Activated gamma-delta T cell (primary cell): ENCODE measurements around the gene ZRANB1.
"Not testable (repeated sequence)": the region's sequence is repeated elsewhere in the genome, so short reads cannot be mapped to it uniquely, and the experiment has no call there.

Experiments used
- DNase-seq: peaks from one replicate; lab custom pipeline; 2025; lab: John Stamatoyannopoulos, UW

Gene ZRANB1

GRCh38 chr10:124963866-124964720, 22.2 kb downstream of the ZRANB1 start:
- no peak for DNase-seq

- DNase-seq: no peak
Measured at GRCh38 chr10:124966008-124966407, 24.1 kb downstream of the ZRANB1 start.

DNA sequence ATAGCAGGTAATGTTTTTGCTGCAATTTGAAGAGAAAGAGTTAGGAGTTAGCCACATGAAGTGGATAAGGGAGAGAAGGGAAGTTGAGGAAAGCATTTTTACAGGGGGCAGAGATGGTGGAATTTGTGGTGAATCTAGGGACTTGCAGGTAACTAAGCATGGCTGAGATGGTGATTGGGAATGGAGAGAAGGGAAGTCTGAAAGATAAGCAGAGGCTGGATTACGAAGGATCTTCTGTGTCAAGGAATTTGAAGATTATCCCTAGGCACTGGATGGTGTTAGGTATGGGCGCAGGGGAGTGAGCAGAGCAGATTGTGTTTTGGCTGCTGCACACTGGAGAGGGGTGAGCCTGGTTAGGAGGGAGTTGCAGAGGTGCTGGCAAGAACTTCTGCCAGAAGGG, 25.3 kb downstream of the ZRANB1 start:
- no peak for DNase-seq

GRCh38 chr10:124971276-124971675, 29.4 kb downstream of the ZRANB1 start:
- DNase-seq: no peak

DNA sequence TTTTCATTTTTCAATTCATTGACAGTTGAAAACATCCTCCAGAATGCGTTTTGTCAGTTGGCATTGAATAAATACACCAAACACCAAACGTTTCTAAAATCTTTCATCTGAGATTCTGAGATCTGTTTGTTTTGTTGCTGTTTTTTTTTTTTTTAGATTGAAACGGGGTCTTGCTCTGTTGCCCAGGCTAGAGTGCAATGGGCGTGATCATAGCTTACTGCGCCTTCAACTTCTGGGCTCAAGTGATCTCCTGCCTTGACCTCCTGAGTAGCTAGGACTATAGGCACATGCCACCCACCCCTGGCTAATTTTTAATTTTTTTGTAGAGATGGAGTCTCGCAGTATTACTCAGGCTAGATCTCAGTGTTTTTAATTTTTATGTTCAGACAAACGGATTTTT, 30.7 kb downstream of the ZRANB1 start:
- DNase-seq: no peak

DNA sequence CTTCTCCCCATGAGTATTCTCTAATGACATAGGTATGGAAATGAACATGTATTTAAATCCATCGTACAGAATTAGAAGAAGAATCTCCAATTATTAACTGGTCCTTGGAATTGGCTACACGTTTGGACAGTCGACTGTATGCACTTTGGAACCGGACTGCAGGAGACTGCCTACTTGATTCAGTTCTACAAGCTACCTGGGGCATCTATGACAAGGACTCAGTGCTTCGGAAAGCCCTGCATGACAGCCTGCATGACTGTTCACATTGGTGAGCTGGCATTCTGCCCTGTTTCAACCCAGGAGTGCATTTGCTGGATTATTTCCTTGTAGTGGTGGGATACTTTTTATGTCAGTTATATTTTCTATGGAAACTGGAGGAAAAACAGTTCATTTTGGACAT, 32.2 kb downstream of the ZRANB1 start:
- DNase-seq: no peak

GRCh38 chr10:124975977-124976514, 34.1 kb downstream of the ZRANB1 start:
- DNase-seq: no peak

DNA sequence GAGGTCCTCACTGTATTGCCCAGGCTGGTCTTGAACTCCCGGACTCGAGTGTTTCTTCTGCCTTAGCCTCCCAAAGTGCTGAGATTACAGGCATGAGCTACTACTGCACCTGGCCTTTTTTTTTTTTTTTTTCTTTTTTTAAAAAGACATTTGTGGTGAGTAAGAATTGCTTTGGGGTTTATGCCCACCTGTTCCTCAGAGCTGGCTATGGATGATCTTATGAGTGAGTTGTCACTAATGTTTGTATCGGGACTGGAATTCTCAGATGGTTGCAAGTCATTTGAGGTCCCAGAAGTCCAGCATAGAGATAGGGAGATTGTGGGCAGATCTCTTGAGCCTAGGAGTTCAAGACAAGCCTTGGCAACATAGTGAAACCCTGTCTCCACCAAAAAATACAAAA, 35.2 kb downstream of the ZRANB1 start:
- no peak for DNase-seq

DNA sequence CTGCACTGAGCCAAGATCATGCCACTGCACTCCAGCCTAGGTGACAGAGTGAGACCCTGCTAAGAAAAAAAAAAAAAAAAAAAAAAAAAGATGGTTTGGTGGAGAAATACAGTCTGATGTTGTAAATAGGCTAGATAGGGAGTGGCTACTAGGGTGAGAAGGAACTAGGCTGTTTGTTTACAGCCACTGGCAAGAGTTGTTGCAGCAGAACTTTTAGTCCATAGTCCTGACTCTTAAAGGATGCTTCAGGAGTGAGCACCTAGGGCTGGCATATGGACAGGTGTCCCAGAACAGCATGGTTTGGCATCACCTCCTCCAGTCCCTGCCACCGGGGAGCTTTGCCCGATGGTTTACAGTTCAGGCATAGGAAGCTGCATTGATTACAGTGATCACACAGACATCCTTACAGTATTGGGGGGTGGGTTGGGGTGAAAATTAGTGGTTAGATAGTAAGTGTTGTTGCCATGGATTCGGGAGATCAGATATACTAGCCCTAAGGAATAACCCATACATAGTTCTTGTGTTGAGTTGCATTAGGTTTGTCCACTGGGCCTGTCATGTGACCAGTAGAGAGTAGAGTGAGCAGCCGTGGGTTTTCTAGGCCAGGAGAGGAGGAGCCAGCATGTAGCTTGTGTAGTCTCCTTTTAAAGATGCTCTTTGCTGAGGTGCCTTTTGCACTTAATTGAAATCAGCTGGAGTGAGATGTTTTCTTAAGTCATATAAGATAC, 35.9 kb downstream of the ZRANB1 start:
- no peak for DNase-seq

DNA sequence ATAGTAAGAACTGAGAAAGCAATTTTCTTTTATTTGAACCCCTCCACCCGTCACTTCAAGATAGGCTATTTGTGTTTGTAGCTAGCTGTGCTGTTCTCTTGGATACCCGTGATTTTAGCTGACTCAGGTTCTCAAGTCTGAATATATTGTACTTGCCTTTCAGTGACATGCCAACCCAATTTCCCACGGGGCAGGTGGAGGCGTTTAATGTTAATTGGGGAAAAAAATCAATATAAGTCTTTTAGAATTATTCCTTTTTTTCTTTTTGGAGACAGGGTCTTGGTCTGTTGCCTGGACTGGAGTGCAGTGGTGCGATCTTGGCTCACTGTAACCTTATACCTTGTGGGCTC, 36.4 kb downstream of the ZRANB1 start:
- DNase-seq: no peak

DNA sequence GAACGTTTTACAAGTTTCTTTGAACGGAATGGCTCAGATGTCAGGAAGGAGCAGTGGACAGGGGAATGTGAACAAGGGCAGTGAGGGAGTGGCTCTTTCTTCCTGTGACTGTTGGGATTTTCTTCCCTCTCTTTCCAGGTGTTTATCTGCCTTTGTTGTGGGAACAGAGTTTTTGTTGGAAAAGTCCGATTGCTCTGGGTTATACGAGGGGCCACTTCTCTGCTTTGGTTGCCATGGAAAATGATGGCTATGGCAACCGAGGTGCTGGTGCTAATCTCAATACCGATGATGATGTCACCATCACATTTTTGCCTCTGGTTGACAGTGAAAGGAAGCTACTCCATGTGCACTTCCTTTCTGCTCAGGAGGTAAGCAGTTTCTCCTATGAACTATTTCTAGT, 41.4 kb downstream of the ZRANB1 start:
- no peak for DNase-seq

- DNase-seq: no peak
Measured at GRCh38 chr10:124984376-124984775, 42.5 kb downstream of the ZRANB1 start.

DNA sequence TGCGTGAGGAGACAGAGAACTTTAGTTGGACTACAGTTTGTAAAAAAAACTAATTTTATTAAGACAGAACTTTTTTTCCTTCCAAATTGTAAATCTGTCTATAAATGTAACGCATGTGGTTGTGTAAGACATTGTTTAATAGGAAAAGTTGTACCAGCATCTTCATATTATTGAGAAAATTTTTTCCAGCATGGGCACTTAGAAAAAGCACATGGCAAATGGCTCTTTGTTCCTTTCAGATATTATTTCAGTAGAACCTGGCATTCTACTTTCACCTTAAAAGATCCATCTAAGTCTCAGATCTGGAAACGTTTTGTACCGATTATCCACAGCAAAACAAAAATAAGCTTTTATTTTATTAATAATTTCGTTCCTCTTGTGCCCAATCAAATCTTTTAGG, 43.2 kb downstream of the ZRANB1 start:
- DNase-seq: no peak

DNA sequence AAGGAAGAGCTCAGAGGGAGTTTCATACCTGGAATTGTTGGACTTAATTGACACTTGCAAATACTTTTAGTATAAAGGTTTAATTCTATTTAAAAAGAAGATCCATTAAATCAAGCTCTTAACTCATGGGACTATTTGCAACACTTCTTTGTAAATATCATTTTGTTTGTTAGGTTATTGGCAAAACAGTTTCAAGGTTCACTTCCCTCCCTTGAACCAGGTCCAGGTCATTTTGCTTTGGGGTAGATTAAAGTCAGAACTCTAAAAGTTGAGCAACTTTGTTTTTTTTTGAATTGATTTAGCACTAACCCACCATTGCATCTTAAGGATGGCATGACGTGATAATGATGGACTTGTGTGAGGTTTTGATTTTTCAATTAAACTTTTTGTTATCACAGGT, 45.9 kb downstream of the ZRANB1 start:
- no peak for DNase-seq

DNA sequence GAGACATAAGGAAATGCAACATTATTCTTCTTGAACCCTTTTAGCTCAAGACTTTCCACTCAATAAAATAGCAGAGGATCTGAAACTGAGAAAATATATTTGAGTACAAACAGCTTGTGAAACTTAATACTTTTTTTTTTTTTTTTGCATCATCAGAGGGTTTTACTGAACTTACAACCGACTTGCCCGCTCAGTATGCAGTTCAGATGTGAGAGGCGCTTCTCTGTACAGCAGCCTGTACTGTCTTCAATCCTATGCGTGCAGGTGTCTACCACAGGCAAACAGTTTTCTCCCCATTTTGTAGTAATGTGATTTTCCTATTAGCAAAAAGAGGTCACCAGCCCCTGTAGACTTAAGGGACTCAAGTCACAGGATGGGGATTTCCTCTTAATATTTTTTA, 46.8 kb downstream of the ZRANB1 start:
- DNase-seq: not testable (repeated sequence)

- no peak for DNase-seq
Measured at GRCh38 chr10:124989526-124989925, 47.6 kb downstream of the ZRANB1 start.

GRCh38 chr10:124990671-124991625, 49.0 kb downstream of the ZRANB1 start:
- no peak for DNase-seq

DNA sequence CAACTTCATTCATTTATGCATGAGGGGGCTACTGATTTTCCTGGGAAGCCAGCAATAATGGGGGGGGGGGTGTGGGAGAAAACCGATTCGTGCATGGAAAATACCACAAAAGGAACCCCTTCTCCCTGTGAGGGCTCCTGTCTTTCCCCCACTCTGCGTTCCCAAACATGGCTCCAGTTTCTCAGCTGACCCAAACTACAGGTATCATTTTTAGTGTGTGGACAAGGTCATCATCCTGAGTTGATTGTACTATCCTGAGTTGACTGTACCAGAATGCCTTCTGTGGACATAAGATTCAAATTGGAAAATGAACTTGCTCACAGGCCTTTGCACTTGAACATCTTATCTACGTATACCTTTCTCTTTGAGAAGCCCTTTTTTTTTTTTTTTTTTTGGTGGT, 49.9 kb downstream of the ZRANB1 start:
- DNase-seq: no peak

GRCh38 chr10:124992462-124993344, 50.8 kb downstream of the ZRANB1 start:
- no peak for DNase-seq

DNA sequence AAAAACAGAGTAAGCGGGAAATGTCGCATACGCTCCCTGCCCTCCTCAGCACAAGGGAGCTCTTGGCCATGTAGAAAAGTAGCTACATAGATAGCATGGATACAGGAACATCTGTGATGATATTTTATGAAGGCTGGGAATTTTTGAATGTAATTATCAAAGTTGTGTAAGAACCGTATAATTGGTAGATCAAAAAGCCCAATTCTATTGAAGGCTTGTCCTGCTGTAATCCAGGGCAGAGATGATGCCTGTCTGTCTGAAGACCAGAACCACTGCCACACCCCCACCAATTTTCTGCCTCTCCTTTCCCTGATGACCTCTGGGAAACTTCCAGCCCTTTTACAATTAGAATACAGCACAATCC, 51.4 kb downstream of the ZRANB1 start:
- no peak for DNase-seq
